ENCODE data around the gene C1RL. TPM values are rescaled to one million over a fixed set of nuclear protein-coding genes. Genes with fewer than 3 reads are reported as not detected.

Gene C1RL
- total RNA-seq, 4 donors from 2014 or later: 85.9 to 126 (median 107) TPM

- TF ChIP-seq CTCF (IDR thresholded peaks at IDR 0.05): no peak
- peak; percentile 45 for ATAC-seq (ENCODE audit: low FRiP score)
- DNase-seq (ENCODE audit: low spot score): no peak
Observed at GRCh38 chr12:7144414-7145120, 35.6 kb upstream of the C1RL start.

DNA sequence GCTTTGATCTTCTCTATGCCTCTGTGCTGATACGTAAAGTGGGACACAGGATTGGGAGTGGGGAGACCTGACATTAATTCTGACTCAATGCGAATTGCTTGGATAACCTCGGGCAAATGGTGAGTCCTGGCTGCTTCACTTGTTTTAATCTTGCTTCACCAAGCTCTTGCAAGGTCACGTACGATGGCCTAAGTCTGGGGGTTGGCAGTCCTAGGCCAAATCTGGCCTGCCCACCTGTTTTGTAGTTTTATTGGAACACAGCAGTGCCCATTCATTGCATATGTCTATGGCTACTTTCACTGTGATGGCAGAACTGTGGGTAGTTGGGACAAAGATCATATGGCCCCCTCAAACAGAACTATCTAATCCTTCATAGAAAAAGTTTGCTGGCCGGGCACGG, 34.5 kb upstream of the C1RL start:
- no peak for DNase-seq (ENCODE audit: low spot score)
- no peak for TF ChIP-seq CTCF (IDR thresholded peaks at IDR 0.05)
- no peak for ATAC-seq (ENCODE audit: low FRiP score)

- no peak for TF ChIP-seq CTCF (IDR thresholded peaks at IDR 0.05)
- ATAC-seq (ENCODE audit: low FRiP score): no peak
- DNase-seq (ENCODE audit: low spot score): no peak
Observed at GRCh38 chr12:7142809-7143465, 33.9 kb upstream of the C1RL start.

- ATAC-seq (ENCODE audit: low FRiP score) (peak; percentile 56), DNase-seq (ENCODE audit: low spot score) (peak; percentile 56)
- TF ChIP-seq CTCF (IDR thresholded peaks at IDR 0.05): no peak
Observed at GRCh38 chr12:7142056-7142644, 33.1 kb upstream of the C1RL start.

DNA sequence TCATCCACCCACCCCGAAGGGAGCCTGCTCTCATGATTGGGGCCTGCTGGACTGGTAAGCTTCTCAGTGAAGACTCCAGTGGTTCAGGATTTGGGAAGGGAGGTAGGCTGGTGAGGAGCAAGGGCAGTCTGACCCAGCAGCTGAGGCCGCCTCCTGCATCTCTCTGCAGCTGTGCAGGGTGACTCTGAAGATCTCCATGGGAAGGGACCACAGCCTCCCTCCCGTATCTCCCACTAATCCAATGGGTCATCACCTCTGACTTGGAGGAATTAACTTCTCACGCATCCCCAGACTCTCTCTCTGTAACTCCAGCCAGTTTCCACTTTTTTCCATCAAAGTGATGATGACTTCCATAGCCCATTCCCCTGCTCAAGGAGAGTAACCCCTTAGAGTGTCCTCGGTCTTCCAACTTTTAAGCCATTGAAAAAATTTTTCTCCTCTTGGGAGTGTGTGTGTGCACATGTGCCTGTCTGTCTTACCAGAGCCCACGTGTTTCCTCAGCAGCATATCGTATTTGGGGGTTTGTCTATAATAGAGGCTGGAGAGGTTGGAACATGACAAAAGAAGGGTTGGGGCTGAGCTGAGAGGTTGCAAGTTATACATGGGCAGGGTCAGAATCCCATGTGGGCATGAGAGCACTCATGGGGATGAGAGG, 32.5 kb upstream of the C1RL start:
- DNase-seq (ENCODE audit: low spot score): no peak
- no peak for TF ChIP-seq CTCF (IDR thresholded peaks at IDR 0.05)
- ATAC-seq (ENCODE audit: low FRiP score): no peak

- TF ChIP-seq CTCF (IDR thresholded peaks at IDR 0.05): no peak
- ATAC-seq (ENCODE audit: low FRiP score): no peak
- no peak for DNase-seq (ENCODE audit: low spot score)
Observed at GRCh38 chr12:7139200-7139599, 30.2 kb upstream of the C1RL start.
